SU-DHL-6 (cell line): ENCODE measurements around the gene LIN7B.

ENCODE experiments used
- EZH2phosphoT487 ChIP-seq: fragments of 200-600 bp; sonication (generic), shearing (Covaris generic); conservative IDR thresholded peaks from 2 replicates; pipeline ENCODE4 v1.6.1; 2018; ENCODE audit warnings: mild to moderate bottlenecking, antibody characterized with exemption, low read length, moderate library complexity, mixed read lengths
- TF ChIP-seq, protein P1 (sequence below): fragments of 200-600 bp; sonication (generic); IDR thresholded peaks from one replicate; pipeline ENCODE4 v1.5.1; 2017; ENCODE audit warnings: antibody characterized with exemption, mild to moderate bottlenecking, low read length, moderate library complexity; ENCODE audit not compliant: insufficient read depth, poor library complexity, severe bottlenecking

DNA sequence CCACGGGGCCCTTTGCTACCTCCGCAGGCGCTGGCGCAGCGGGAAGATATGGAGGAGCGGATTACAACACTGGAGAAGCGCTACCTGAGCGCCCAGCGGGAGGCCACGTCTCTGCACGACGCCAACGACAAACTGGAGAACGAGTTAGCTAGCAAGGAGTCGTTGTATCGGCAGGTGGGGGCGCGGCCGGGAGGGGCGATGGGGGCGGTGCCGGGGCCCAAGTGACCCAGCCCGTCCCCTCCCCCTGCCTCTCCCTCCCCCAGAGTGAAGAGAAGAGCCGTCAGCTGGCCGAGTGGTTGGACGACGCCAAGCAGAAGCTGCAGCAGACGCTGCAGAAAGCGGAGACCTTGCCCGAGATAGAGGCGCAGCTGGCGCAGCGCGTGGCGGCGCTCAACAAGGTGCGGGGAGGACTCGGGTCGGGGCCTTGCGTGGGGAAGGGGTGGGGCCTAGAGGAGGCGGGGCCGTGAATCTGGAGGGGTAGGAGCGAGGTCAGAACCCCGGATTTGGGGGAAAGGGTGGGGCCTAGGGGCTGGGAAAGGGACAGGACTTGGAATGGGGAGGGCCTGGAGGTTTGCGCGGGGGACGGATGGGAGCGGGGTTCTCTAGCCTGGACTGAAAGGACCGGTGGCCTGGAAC, 18.9 kb downstream of the LIN7B start:
- TF ChIP-seq, protein P1, sequence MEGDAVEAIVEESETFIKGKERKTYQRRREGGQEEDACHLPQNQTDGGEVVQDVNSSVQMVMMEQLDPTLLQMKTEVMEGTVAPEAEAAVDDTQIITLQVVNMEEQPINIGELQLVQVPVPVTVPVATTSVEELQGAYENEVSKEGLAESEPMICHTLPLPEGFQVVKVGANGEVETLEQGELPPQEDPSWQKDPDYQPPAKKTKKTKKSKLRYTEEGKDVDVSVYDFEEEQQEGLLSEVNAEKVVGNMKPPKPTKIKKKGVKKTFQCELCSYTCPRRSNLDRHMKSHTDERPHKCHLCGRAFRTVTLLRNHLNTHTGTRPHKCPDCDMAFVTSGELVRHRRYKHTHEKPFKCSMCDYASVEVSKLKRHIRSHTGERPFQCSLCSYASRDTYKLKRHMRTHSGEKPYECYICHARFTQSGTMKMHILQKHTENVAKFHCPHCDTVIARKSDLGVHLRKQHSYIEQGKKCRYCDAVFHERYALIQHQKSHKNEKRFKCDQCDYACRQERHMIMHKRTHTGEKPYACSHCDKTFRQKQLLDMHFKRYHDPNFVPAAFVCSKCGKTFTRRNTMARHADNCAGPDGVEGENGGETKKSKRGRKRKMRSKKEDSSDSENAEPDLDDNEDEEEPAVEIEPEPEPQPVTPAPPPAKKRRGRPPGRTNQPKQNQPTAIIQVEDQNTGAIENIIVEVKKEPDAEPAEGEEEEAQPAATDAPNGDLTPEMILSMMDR, result no peak
- no peak for TF ChIP-seq EZH2phosphoT487
